ENCODE data around the gene PCYOX1L. TPM values are rescaled to one million over a fixed set of nuclear protein-coding genes. Genes with fewer than 3 reads are reported as not detected.
A peak's percentile ranks its signal among the peaks of the same experiment; 100 is the strongest.

PCYOX1L gene, protein sequence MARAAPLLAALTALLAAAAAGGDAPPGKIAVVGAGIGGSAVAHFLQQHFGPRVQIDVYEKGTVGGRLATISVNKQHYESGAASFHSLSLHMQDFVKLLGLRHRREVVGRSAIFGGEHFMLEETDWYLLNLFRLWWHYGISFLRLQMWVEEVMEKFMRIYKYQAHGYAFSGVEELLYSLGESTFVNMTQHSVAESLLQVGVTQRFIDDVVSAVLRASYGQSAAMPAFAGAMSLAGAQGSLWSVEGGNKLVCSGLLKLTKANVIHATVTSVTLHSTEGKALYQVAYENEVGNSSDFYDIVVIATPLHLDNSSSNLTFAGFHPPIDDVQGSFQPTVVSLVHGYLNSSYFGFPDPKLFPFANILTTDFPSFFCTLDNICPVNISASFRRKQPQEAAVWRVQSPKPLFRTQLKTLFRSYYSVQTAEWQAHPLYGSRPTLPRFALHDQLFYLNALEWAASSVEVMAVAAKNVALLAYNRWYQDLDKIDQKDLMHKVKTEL
- 1 to 10 TPM; 5.4 to 9.2 (median 8.0) TPM for polyA plus RNA-seq (ENCODE audit: low read depth in 6 of 6)

DNA sequence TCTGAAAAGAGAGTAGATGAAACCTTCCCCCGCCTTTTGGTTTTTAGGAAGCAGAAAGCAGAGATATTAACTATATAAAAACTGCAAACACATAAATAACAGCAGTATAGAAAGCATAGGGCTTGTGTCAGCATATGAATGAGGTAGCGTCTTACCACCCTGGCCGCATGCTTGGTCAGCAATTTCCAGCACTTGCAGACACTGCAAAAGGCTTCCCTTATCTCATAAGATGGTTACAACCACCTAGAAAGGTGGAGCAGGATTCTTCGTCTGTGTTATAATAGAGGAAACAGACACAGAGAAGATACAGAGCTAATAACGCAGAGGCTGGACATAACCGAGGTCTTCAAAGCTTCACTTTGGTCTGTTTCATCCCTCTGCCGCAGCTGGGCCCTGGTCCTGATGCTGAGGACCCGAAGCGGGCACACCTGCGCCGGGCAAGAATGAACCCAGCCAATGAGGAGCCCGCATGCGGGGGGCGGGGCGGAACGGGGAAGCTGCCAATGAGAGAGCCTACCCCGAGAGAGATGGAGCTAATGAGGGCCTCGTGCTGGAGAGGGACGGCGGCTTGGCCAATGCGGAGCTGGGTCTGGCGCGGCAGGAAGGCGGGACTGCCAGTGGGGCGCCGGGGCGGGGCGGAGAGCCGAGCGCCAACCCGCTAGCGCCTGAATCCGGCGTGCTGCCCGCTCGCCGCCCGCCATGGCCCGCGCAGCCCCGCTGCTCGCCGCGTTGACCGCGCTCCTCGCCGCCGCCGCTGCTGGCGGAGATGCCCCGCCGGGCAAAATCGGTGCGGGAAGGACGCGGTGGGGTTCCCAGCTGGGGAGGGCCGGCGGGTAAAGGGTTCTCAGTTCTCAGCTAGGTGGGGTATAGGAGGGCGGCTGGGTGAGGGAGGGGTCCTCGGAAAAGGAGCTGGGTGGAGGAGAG lies at the start of gene PCYOX1L:
Gene PCYOX1L (plus strand): TSS at position 677 of the 924 bp plus-strand sequence. CDS start 23 bp downstream, at position 700.
- Mint-ChIP-seq H3K27me3 (no peaks in the 10 kb centered on the region), H3K9me3 (no peaks in the 10 kb centered on the region), H3K4me3 (peak within 1 kb of the TSS; percentile 82 to 98 (median 92)), H3K27ac (peak within 1 kb of the TSS; percentile 33 to 95 (median 71)), H3K36me3 (peaks cover 8 to 15% of the 10 kb centered on the region in 2 donors), H3K4me1 (peaks cover 17 to 36% (median 17%) of the 10 kb centered on the region in 3 donors)
- DNase-seq (peak; percentile 97), ATAC-seq (ENCODE audit: low read depth in 2 of 2) (peak; percentile 96 to 98)

DNA sequence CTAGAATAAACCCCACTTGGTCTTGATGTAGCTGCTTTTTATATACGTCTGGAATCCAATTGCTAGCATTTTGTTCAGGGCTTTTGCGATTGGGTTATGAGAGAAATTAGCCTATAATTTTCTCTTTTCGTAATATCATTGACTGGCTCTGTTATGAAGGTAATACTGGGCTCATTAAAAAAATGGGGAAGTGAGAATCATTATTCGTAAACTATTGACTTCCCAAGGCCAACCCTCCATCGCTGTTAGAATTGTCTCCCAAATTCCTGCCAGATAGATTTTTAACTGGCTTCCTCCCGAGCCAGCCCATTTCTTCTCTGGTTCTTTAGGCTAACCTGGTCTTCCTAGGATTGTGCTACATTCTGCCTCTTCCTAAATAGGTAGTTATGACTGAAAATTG lies 48.5 kb upstream of the PCYOX1L start:
- Mint-ChIP-seq H3K36me3 (no peaks in the 10 kb centered on the region), H3K4me1 (no peaks in the 10 kb centered on the region), H3K27ac (no peak overlapping the region), H3K9me3 (no peaks in the 10 kb centered on the region), H3K27me3 (no peaks in the 10 kb centered on the region), H3K4me3 (no peak overlapping the region)
- DNase-seq: no peak
- ATAC-seq (ENCODE audit: low read depth in 2 of 2): no peak

DNA sequence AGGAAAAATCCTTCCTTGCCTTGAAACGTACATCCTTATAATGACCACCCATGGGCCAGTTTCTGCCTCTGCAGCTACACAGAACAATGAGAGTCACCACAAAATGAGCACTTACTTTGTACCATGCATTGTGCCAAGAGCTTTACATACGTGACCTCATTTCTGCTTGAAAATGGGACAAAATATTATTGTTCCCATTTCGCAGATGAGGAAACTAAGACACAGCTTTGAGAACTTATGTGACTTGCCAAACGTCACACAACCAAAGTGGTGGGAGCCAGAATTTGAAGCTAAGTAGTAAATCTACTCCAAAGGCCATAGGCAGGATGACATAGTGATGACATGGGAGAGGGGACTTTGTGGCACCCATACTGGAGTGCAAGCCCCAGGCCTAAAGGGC lies 47.4 kb upstream of the PCYOX1L start:
- H3K4me1 Mint-ChIP-seq: no peaks in the 10 kb centered on the region
- H3K36me3 Mint-ChIP-seq: no peaks in the 10 kb centered on the region
- no peak for DNase-seq
- no peaks in the 10 kb centered on the region for H3K27me3 Mint-ChIP-seq
- no peak for ATAC-seq (ENCODE audit: low read depth in 2 of 2)
- no peak overlapping the region for H3K27ac Mint-ChIP-seq
- no peaks in the 10 kb centered on the region for H3K9me3 Mint-ChIP-seq
- H3K4me3 Mint-ChIP-seq: no peak overlapping the region

DNA sequence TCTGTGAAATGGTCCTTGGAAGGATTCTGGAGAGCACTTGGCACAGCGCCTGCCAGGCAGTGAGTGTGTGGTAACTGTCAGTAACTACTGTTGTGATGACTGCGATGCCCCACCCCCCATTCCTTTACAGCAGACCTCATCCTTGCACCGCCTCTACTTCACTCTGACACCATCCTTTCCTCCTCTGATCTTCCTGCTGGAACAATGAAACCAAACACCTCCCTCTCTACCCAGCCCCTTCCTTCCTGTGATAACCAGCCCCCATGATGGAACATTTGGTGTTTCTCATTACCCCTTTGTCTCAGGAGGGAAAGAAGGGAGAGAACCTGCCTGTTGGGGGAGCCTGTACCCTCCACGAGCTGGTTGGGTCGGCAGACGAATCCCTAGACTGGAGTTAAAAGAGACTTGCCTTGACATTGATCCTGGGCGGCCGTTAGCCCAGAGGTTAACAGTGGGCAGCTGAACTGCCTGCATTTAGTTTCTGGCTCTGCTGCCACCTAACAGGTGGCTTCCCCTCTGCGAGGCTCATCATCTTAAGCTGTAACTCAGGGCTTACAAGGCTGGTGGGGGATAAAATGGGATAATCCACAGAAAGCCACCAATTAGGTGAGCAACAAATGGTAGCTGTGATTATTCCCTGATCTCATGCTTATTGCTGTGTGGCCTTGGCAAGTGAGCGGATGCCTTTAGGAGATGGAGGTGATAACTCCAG lies 46.7 kb upstream of the PCYOX1L start:
- ATAC-seq (ENCODE audit: low read depth in 2 of 2) (no peak), DNase-seq (no peak)
- no peaks in the 10 kb centered on the region for H3K4me1 Mint-ChIP-seq
- no peaks in the 10 kb centered on the region for H3K36me3 Mint-ChIP-seq
- no peaks in the 10 kb centered on the region for H3K9me3 Mint-ChIP-seq
- no peak overlapping the region for H3K27ac Mint-ChIP-seq
- no peak overlapping the region for H3K4me3 Mint-ChIP-seq
- no peaks in the 10 kb centered on the region for H3K27me3 Mint-ChIP-seq

DNA sequence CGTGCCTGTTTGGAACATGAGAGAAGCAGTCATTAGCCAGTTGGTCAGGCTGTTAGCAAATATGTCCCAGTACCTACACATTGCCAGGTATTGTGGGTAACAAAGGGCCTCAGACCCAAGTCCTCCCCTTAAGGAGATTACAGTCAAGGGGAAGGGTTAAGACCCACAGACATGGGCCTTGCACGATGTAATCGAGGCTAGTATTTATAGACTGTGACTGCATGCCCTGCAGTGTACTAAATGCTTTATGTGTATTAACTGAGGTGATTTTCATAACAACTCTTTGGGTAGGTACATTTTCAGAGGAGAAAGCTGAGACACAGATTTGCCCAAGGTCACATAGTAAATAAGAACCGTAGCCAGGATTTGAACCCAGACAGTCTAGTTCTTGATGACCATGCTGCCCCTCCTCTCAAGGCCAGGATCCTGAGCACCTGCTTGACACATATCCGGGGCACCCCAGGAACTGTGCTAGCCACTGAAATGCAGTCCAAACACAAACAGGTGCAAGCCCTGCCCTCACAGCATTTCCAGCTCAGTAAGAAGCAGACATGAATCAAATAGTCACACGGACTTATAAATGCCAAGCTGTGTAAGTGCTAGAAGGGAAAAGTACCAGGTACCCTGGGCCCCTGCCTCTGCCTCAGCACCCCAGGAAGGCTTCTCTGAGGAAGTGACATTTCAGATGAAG lies 44.5 kb upstream of the PCYOX1L start:
- DNase-seq (no peak), ATAC-seq (ENCODE audit: low read depth in 2 of 2) (no peak)
- no peaks in the 10 kb centered on the region for H3K4me1 Mint-ChIP-seq
- H3K4me3 Mint-ChIP-seq: no peak overlapping the region
- no peaks in the 10 kb centered on the region for H3K27me3 Mint-ChIP-seq
- peak overlapping the region in 1 of 6 donors; percentile 33 for H3K27ac Mint-ChIP-seq
- no peaks in the 10 kb centered on the region for H3K36me3 Mint-ChIP-seq
- H3K9me3 Mint-ChIP-seq: no peaks in the 10 kb centered on the region

DNA sequence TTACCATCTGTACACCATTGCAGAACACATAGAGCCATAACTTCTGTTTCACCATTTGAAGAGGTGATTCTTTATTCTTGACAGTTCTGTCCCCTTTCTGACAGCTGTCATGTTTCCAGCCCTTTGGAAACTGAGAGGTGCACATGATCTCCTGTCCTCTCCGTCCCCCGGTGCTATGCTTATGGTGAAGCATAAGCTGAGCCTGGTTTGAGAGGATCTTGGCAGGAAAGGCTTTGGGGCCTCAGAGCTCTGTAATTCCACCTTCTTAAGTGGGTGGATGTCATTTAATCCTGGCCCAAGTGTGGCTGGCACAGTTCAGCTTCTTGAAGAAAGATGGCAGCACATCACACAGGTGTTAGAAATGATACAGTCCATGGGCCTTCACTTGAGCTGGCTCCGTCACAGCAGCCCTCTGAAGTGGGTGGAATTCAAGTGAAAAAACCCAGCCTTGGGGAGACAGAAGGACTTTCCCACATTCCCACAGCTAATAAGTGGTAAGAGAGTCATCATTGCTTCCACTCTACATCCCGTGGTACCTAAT lies 43.2 kb upstream of the PCYOX1L start:
- no peaks in the 10 kb centered on the region for H3K27me3 Mint-ChIP-seq
- no peaks in the 10 kb centered on the region for H3K9me3 Mint-ChIP-seq
- no peak overlapping the region for H3K4me3 Mint-ChIP-seq
- no peak for ATAC-seq (ENCODE audit: low read depth in 2 of 2)
- no peak overlapping the region for H3K27ac Mint-ChIP-seq
- DNase-seq: no peak
- H3K36me3 Mint-ChIP-seq: no peaks in the 10 kb centered on the region
- no peaks in the 10 kb centered on the region for H3K4me1 Mint-ChIP-seq

DNA sequence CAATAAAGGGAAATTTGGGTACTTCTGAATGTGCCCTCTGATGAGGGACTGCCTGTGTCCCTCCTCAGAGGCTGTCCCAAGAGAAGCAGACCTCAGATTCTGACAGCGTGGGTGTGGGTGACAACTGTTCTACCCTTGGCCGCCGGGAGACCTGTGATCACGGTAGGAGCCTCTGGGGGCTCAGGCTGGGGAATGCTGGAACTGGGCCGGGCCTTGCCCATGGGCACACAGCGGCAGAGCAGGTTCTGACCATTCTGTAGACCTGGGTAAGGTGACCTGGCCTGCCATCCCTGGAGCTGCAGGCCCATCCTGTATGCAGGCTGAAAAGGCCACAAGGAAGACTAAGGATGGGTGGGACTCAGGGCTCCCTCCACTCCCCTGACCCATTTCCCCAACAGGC lies 42.1 kb upstream of the PCYOX1L start:
- H3K4me3 Mint-ChIP-seq: no peak overlapping the region
- no peak for DNase-seq
- no peak for ATAC-seq (ENCODE audit: low read depth in 2 of 2)
- H3K4me1 Mint-ChIP-seq: no peaks in the 10 kb centered on the region
- no peaks in the 10 kb centered on the region for H3K9me3 Mint-ChIP-seq
- H3K36me3 Mint-ChIP-seq: no peaks in the 10 kb centered on the region
- H3K27ac Mint-ChIP-seq: no peak overlapping the region
- no peaks in the 10 kb centered on the region for H3K27me3 Mint-ChIP-seq

DNA sequence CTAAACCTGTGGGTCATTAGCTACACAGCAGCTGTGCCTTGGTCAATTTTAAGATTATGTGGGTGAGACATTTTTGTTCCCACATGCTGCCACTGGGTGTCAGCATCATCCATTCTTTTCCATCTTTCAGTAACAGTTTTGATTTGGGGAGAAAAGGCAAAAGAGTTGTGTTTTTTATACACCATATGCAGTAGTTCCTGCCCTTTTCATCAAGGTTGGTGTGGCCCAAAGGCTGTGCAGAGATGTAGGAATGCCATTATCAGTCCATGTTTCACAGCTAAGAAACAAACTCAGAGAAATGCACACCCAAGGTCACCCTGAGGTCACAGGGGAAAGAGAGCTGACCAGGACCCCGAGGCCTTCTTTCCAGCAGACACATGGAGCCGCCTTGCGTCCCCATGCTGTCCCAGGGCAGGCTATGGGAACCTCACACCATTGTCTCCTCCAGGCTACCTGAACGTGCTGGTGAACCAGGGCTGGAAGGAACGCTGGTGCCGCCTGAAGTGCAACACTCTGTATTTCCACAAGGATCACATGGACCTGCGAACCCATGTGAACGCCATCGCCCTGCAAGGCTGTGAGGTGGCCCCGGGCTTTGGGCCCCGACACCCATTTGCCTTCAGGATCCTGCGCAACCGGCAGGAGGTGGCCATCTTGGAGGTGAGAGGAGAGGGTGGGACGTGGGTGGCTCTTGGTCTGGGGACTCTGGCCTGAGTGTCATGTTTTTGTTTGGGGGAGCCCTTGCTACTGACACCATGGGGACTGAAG lies 40.4 kb upstream of the PCYOX1L start:
- Mint-ChIP-seq H3K36me3 (no peaks in the 10 kb centered on the region), H3K27me3 (no peaks in the 10 kb centered on the region), H3K4me3 (no peak overlapping the region), H3K9me3 (no peaks in the 10 kb centered on the region), H3K27ac (no peak overlapping the region), H3K4me1 (no peaks in the 10 kb centered on the region)
- peak; percentile 4 for DNase-seq
- ATAC-seq (ENCODE audit: low read depth in 2 of 2): no peak

DNA sequence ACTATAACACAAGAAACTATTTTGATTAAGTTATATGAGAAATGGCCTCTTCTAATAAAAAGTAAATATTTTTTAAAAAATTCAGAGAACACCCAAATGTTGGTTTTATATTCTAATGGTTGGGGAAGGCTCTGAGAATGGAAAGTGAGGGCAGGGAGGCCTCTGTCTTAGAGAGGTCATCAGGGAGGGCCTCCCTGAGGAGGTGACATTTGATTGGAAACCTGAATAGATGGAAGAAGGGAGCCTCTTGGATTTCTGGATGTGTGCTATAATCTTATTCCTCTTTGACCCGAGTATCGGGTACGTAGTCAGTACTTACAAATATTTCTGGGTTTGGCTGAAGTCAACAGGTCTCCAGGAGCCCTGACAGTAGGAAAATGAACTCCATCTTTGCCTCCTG lies 38.7 kb upstream of the PCYOX1L start:
- ATAC-seq (ENCODE audit: low read depth in 2 of 2): no peak
- Mint-ChIP-seq H3K4me3 (no peak overlapping the region), H3K4me1 (no peaks in the 10 kb centered on the region)

DNA sequence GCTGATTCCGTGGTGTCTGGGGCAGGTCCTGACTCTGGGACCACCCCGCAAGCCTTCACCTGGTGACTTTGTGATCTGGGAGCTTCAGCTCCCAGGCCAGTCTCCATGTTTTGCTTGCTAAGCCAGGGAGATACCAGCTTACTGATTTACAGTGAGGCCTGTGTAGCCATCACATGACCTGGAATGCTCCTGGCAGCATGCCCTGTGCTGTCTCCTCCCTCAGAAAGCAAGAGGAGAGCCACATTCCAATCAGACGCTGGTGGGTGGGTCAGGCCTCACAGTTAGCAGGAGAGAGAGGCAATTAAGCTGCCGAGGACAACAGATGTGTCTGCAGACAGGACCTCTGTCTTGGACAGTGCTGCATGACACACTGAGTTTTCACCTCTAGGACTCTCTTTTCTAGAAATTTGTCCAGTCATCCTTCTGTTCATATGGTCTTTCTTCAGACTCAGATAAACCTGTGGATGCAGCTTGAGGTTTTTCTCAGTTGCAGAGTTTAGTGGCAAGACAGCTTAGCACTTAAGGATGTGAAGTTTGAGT lies 37.0 kb upstream of the PCYOX1L start:
- peaks cover 0 to 6% (median 0%) of the 10 kb centered on the region in 7 donors for H3K9me3 Mint-ChIP-seq
- H3K36me3 Mint-ChIP-seq: no peaks in the 10 kb centered on the region
- H3K27ac Mint-ChIP-seq: no peak overlapping the region
- DNase-seq (no peak), ATAC-seq (ENCODE audit: low read depth in 2 of 2) (no peak)
- no peaks in the 10 kb centered on the region for H3K4me1 Mint-ChIP-seq
- H3K4me3 Mint-ChIP-seq: no peak overlapping the region
- H3K27me3 Mint-ChIP-seq: no peaks in the 10 kb centered on the region

More for the DNA sequence above, 38.7 kb upstream of the PCYOX1L start:
- DNase-seq: no peak
- H3K36me3 Mint-ChIP-seq: no peaks in the 10 kb centered on the region
- no peaks in the 10 kb centered on the region for H3K27me3 Mint-ChIP-seq
- H3K9me3 Mint-ChIP-seq: peaks cover 0 to 2% (median 0%) of the 10 kb centered on the region in 7 donors
- no peak overlapping the region for H3K27ac Mint-ChIP-seq

DNA sequence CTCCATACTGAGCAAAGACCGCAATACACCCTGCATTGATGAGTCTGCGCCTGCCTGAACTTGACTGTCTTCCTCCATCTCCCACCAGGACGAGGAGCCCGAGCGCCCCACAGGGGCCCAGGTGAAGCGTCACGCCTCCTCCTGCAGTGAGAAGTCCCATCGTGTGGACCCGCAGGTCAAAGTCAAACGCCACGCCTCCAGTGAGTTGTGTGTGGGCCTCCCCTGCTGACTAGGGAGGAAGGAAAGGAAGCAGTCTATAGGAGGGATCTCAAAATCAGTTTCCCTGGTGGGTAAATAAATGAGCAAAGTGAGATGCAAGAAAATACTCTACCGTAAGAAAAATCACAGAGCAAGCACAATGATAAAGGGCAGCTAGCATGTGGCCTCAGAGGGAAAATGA lies 35.3 kb upstream of the PCYOX1L start:
- H3K4me3 Mint-ChIP-seq: no peak overlapping the region
- DNase-seq: no peak
- no peaks in the 10 kb centered on the region for H3K27me3 Mint-ChIP-seq
- no peaks in the 10 kb centered on the region for H3K4me1 Mint-ChIP-seq
- no peak for ATAC-seq (ENCODE audit: low read depth in 2 of 2)
- H3K9me3 Mint-ChIP-seq: peaks cover 0 to 8% (median 2%) of the 10 kb centered on the region in 7 donors
- H3K27ac Mint-ChIP-seq: no peak overlapping the region
- H3K36me3 Mint-ChIP-seq: no peaks in the 10 kb centered on the region

DNA sequence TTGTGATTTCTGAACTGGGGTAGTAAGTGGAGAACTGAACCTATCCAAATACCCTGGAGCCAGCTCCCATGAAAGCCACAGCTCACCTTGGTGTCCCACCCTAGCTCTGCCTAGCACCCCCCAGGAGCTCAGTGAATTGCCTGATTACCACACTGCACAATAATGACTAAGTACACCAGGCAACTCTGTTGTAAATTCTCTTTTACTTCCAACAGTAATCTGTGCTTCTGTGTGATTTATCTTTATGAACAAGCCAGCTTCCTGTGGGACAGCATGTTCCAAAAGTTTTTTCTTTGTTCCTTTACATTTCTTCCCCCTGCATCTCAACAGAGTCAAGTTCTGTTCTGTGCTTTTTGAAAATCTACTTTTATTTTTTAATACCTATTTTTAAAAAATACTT lies 34.6 kb upstream of the PCYOX1L start:
- no peak overlapping the region for H3K27ac Mint-ChIP-seq
- no peak for ATAC-seq (ENCODE audit: low read depth in 2 of 2)
- no peaks in the 10 kb centered on the region for H3K27me3 Mint-ChIP-seq
- no peaks in the 10 kb centered on the region for H3K36me3 Mint-ChIP-seq
- H3K9me3 Mint-ChIP-seq: peaks cover 0 to 8% (median 2%) of the 10 kb centered on the region in 7 donors
- no peak overlapping the region for H3K4me3 Mint-ChIP-seq
- DNase-seq: no peak
- H3K4me1 Mint-ChIP-seq: no peaks in the 10 kb centered on the region

Data from naive B cell (primary cell).